IMR-90 (cell line): ENCODE measurements around the gene BCAS3. TPM values are rescaled to one million over a fixed set of nuclear protein-coding genes. Genes with fewer than 3 reads are reported as not detected.

ENCODE experiments used
- ATAC-seq: fragments of 200-7000 bp; cut with Tn5 transposase; 2 replicates; pipeline ENCODE4 v1.9.1; 2020; ENCODE audit warnings: low read depth, mild to moderate bottlenecking, moderate library complexity
- BruUV-seq: library from RNA; stranded (reverse); fragments of 400-500 nt; replicated peaks from 2 replicates; lab custom pipeline; 2021; lab: Mats Ljungman, UMichigan
- CTCF ChIA-PET: fragments of 300-600 bp; formaldehyde crosslinking; extraction: SDS; loops from one replicate; lab custom pipeline; 2021; ENCODE audit warnings: antibody characterized with exemption; lab: Yijun Ruan, JAX
- POLR2A ChIA-PET: fragments of 300-600 bp; sonication (Branson Sonifier 250); formaldehyde crosslinking; loops from one replicate; lab custom pipeline; 2022; ENCODE audit warnings: antibody characterized with exemption; ENCODE audit not compliant: unreplicated experiment; lab: Charles Lee
- DNase-seq: peaks from one replicate; pipeline ENCODE4 v3.0.0; 2013
- H2AFZ ChIP-seq: replicated peaks from 2 replicates; pipeline ENCODE3; 2013; ENCODE audit warnings: low read length, mild to moderate bottlenecking; ENCODE audit not compliant: poor library complexity
- H2AK5ac ChIP-seq: 2 replicates; pipeline ENCODE4 v1.6.1; 2013; ENCODE audit warnings: low read depth, low read length, inconsistent platforms
- H2AK9ac ChIP-seq: replicated peaks from 2 replicates; pipeline ENCODE3; 2013; ENCODE audit warnings: mild to moderate bottlenecking, low read depth, low read length, moderate library complexity; ENCODE audit not compliant: poor library complexity
- H2BK120ac ChIP-seq: 2 replicates; pipeline ENCODE4 v1.6.1; 2013; ENCODE audit warnings: low read depth, low read length, inconsistent platforms
- H2BK15ac ChIP-seq: 3 replicates; pipeline ENCODE4 v1.6.1; 2013; ENCODE audit warnings: low read depth, low read length, inconsistent platforms
- H2BK20ac ChIP-seq: 2 replicates; pipeline ENCODE4 v1.6.1; 2013; ENCODE audit warnings: low read depth, mild to moderate bottlenecking, inconsistent platforms, low read length, moderate library complexity
- H2BK5ac ChIP-seq: 2 replicates; pipeline ENCODE4 v1.6.1; 2013; ENCODE audit warnings: mild to moderate bottlenecking, low read depth, low read length, inconsistent platforms; ENCODE audit not compliant: poor library complexity, severe bottlenecking
- H3K14ac ChIP-seq: replicated peaks from 2 replicates; pipeline ENCODE4 v1.6.1; 2013; ENCODE audit warnings: low read depth, low read length, inconsistent platforms
- H3K18ac ChIP-seq: 2 replicates; pipeline ENCODE4 v1.6.1; 2013; ENCODE audit warnings: low read depth, low read length, control low read depth
- H3K23ac ChIP-seq: 2 replicates; pipeline ENCODE4 v1.6.1; 2013; ENCODE audit warnings: low read depth, low read length, inconsistent platforms
- H3K27ac ChIP-seq: 2 replicates; pipeline ENCODE4 v1.5.1; 2013; ENCODE audit warnings: mild to moderate bottlenecking, control low read depth, low read length; ENCODE audit not compliant: insufficient read depth
- H3K27me3 ChIP-seq: 2 replicates; pipeline ENCODE4 v1.6.1; 2013; ENCODE audit warnings: low read length; ENCODE audit not compliant: control insufficient read depth, insufficient read depth
- H3K36me3 ChIP-seq: 2 replicates; pipeline ENCODE4 v1.6.1; 2013; ENCODE audit warnings: low read length, mixed read lengths; ENCODE audit not compliant: control insufficient read depth, insufficient read depth
- H3K4ac ChIP-seq: 2 replicates; pipeline ENCODE4 v1.6.1; 2013; ENCODE audit warnings: low read depth, low read length, inconsistent platforms
- H3K4me1 ChIP-seq: 2 replicates; pipeline ENCODE4 v1.6.1; 2013; ENCODE audit warnings: low read length, mixed read lengths; ENCODE audit not compliant: control insufficient read depth, insufficient read depth
- H3K4me2 ChIP-seq: 2 replicates; pipeline ENCODE4 v1.6.1; 2013; ENCODE audit warnings: low read depth, mild to moderate bottlenecking, control low read depth, low read length, moderate library complexity
- H3K4me3 ChIP-seq: 2 replicates; pipeline ENCODE4 v1.5.1; 2013; ENCODE audit warnings: low read depth, mild to moderate bottlenecking, control low read depth, low read length, moderate library complexity; ENCODE audit not compliant: insufficient read depth
- H3K56ac ChIP-seq: 2 replicates; pipeline ENCODE4 v1.6.1; 2013; ENCODE audit warnings: low read length, inconsistent platforms; ENCODE audit not compliant: insufficient read depth; ENCODE audit errors: extremely low read depth
- H3K79me1 ChIP-seq, 2 experiments: 2 replicates each; pipeline ENCODE4 v1.6.1; 2013; ENCODE audit warnings: low read length in 2 of 2, inconsistent platforms in 1 of 2, low read depth in 1 of 2
- H3K9ac ChIP-seq: 2 replicates; pipeline ENCODE4 v1.6.1; 2013; ENCODE audit warnings: low read depth, low read length, control low read depth
- H3K9me1 ChIP-seq: 2 replicates; pipeline ENCODE4 v1.6.1; 2013; ENCODE audit warnings: low read length, inconsistent platforms; ENCODE audit not compliant: insufficient read depth
- H3K9me3 ChIP-seq: 2 replicates; pipeline ENCODE4 v1.6.1; 2013; ENCODE audit warnings: low read length; ENCODE audit not compliant: control insufficient read depth, insufficient read depth
- H4K20me1 ChIP-seq: 2 replicates; pipeline ENCODE4 v1.6.1; 2013; ENCODE audit warnings: low read length, inconsistent platforms; ENCODE audit not compliant: insufficient read depth
- H4K5ac ChIP-seq: 2 replicates; pipeline ENCODE4 v1.6.1; 2013; ENCODE audit warnings: mild to moderate bottlenecking, low read depth, low read length, control low read depth
- H4K8ac ChIP-seq, 2 experiments: 2 replicates each; pipeline ENCODE4 v1.6.1; 2013; ENCODE audit warnings: low read depth in 2 of 2, low read length in 2 of 2, control low read depth in 1 of 2, inconsistent platforms in 1 of 2
- H4K91ac ChIP-seq: 2 replicates; pipeline ENCODE4 v1.6.1; 2013; ENCODE audit warnings: low read depth, low read length, inconsistent platforms; ENCODE audit not compliant: insufficient read depth
- CHD1 ChIP-seq: IDR thresholded peaks from 2 replicates; pipeline ENCODE4 v1.6.1; 2012; ENCODE audit warnings: low read depth, low read length, improper control_type of control experiment
- FOS ChIP-seq: fragments of 150-350 bp; IDR thresholded peaks from 2 replicates; pipeline ENCODE4 v1.6.1; 2016; ENCODE audit warnings: low read depth, low read length
- POLR2A ChIP-seq: IDR thresholded peaks from 2 replicates; pipeline ENCODE4 v1.6.1; 2012; ENCODE audit warnings: mild to moderate bottlenecking, low read depth, low read length
- RCOR1 ChIP-seq: IDR thresholded peaks from 2 replicates; pipeline ENCODE4 v1.6.1; 2012; ENCODE audit warnings: mild to moderate bottlenecking, low read length, improper control_type of control experiment; ENCODE audit not compliant: insufficient replicate concordance
- SMC3 ChIP-seq: fragments of 150-350 bp; IDR thresholded peaks from 2 replicates; pipeline ENCODE4 v1.6.1; 2016; ENCODE audit warnings: low read depth, mild to moderate bottlenecking, antibody characterized with exemption, low read length, moderate library complexity
- dilution Hi-C: fragments of 300-500 bp; cut with HindIII; formaldehyde crosslinking; loops from one replicate; pipeline ENCODE4 v1.14.3; 2018; ENCODE audit warnings: low sequenced_read_pairs; ENCODE audit not compliant: unreplicated experiment
- in situ Hi-C: fragments of 300-500 bp; cut with MboI; formaldehyde crosslinking; loops from 3 replicates; pipeline ENCODE4 v1.14.3; 2019; ENCODE audit warnings: low sequenced_read_pairs, inconsistent platforms, mixed read lengths
- intact Hi-C: fragments of 100-400 bp; cut with micrococcal nuclease; formaldehyde crosslinking; loops from 2 replicates; pipeline ENCODE4 v1.10.0; 2022
- polyA plus RNA-seq, 3 experiments: library from polyadenylated mRNA; depleted of rRNA; stranded (reverse); fragments of >200 nt; gene quantifications; 2 replicates each; pipeline ENCODE4 v1.2.3, GENCODE V29; 2012; ENCODE audit warnings: low replicate concordance in 1 of 3
- total RNA-seq: library from RNA; depleted of rRNA; stranded (reverse); fragments of >200 nt; gene quantifications from 2 replicates; pipeline ENCODE4 v1.2.3, GENCODE V29; 2012
- TF ChIP-seq, protein P1 (sequence below): conservative IDR thresholded peaks from 2 replicates; pipeline ENCODE4 v1.5.1; 2012; ENCODE audit warnings: mild to moderate bottlenecking, low read depth, low read length, improper control_type of control experiment

BCAS3 gene
- total and polyA plus RNA-seq, 2 of the 4 experiments (the other 2 are of a cell fraction), result 6.3 to 27.1 TPM

DNA sequence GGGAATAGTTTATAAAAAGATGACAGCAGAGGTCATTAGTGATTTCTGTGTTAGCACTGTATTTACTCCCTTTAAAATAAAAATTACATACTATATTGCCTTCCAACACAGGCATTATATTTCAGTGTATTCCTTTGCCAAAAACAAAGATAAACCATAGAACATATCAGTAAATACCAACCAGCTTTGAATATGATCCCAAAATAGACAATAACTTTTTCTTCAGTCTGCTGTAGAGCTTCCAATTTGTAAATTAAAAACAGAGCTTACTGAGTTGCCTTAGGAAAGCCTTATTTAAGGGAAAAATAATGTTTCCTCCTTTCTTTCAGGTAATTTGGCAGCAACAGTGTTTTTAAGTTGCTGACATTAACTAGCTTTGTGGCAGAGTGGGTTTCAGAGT lies 369.9 kb downstream of the BCAS3 start:
- ATAC-seq, result no peak
- Histone ChIP-seq H4K5ac (no peak overlapping the region), H3K14ac (no peak overlapping the region), H3K36me3 (no peaks in the 10 kb centered on the region), H3K4me2 (no peak overlapping the region), H3K18ac (no peak overlapping the region), H3K56ac (no peak overlapping the region), H2BK20ac (no peak overlapping the region), H3K9ac (no peak overlapping the region), H3K4me3 (no peak overlapping the region), H3K4ac (no peak overlapping the region), H3K9me3 (no peaks in the 10 kb centered on the region), H3K4me1 (no peaks in the 10 kb centered on the region), H3K79me1 (no peaks in the 10 kb centered on the region), H3K27ac (no peak overlapping the region), H4K20me1 (no peaks in the 10 kb centered on the region), H3K27me3 (no peaks in the 10 kb centered on the region), H4K91ac (no peak overlapping the region), H2AK9ac (no peak overlapping the region), H2BK15ac (no peak overlapping the region), H4K8ac (no peak overlapping the region), H2AFZ (no peak overlapping the region), H2BK120ac (no peak overlapping the region), H2AK5ac (no peak overlapping the region), H3K23ac (no peak overlapping the region), H2BK5ac (no peak overlapping the region), H3K9me1 (no peaks in the 10 kb centered on the region; the same call in 1 of the 2 replicates)
- in situ Hi-C loops (no loop called here), intact Hi-C loops (no loop called here), dilution Hi-C loops (no loop called here)
- ChIA-PET POLR2A (no interaction called here), CTCF (no interaction called here)
- no TSS peak for BruUV-seq
- TF ChIP-seq, protein P1, sequence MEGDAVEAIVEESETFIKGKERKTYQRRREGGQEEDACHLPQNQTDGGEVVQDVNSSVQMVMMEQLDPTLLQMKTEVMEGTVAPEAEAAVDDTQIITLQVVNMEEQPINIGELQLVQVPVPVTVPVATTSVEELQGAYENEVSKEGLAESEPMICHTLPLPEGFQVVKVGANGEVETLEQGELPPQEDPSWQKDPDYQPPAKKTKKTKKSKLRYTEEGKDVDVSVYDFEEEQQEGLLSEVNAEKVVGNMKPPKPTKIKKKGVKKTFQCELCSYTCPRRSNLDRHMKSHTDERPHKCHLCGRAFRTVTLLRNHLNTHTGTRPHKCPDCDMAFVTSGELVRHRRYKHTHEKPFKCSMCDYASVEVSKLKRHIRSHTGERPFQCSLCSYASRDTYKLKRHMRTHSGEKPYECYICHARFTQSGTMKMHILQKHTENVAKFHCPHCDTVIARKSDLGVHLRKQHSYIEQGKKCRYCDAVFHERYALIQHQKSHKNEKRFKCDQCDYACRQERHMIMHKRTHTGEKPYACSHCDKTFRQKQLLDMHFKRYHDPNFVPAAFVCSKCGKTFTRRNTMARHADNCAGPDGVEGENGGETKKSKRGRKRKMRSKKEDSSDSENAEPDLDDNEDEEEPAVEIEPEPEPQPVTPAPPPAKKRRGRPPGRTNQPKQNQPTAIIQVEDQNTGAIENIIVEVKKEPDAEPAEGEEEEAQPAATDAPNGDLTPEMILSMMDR, result no peak
- TF ChIP-seq POLR2A (no peak), SMC3 (no peak), FOS (no peak), CHD1 (no peak), RCOR1 (no peak)
- no peak for DNase-seq
